HepG2 (cell line): ENCODE data around the gene SIT1. TPM values are rescaled to one million over a fixed set of nuclear protein-coding genes. Genes with fewer than 3 reads are reported as not detected.

ENCODE experiments used
- GFI1 ChIP-seq: sonication (generic); formaldehyde crosslinking; IDR thresholded peaks from 2 replicates; pipeline ENCODE4 v1.5.0; 2020; ENCODE audit warnings: missing genetic modification reagents, mild to moderate bottlenecking, borderline replicate concordance
- HDAC6 ChIP-seq: fragments of 200-600 bp; sonication (generic); IDR thresholded peaks from 2 replicates; pipeline ENCODE4 v1.7.0; 2017; ENCODE audit warnings: mild to moderate bottlenecking, antibody characterized with exemption, low read length, low read depth
- HMGA1 ChIP-seq: sonication (generic); formaldehyde crosslinking; conservative IDR thresholded peaks from 2 replicates; pipeline ENCODE4 v1.4.0; 2020; ENCODE audit warnings: missing genetic modification reagents
- JARID2 ChIP-seq: sonication (generic); formaldehyde crosslinking; IDR thresholded peaks from 2 replicates; pipeline ENCODE4 v1.8.1; 2023; ENCODE audit warnings: missing genetic modification reagents, inconsistent platforms; ENCODE audit not compliant: insufficient replicate concordance
- KAT2B ChIP-seq: fragments of 150-350 bp; IDR thresholded peaks from 2 replicates; pipeline ENCODE4 v1.6.1; 2014; ENCODE audit warnings: low read depth, low read length, borderline replicate concordance
- MBNL3 ChIP-seq: fragments of 250-450 bp; sonication (Bioruptor Pico); conservative IDR thresholded peaks from 2 replicates; pipeline ENCODE4 v1.8.0; 2022; ENCODE audit warnings: mild to moderate bottlenecking, inconsistent platforms
- MED13 ChIP-seq: sonication (generic); formaldehyde crosslinking; IDR thresholded peaks from 2 replicates; pipeline ENCODE4 v1.5.0; 2020; ENCODE audit warnings: missing genetic modification reagents
- MYNN ChIP-seq: sonication (generic); formaldehyde crosslinking; IDR thresholded peaks from 2 replicates; pipeline ENCODE4 v1.4.0; 2020; ENCODE audit warnings: mild to moderate bottlenecking, low read depth, missing genetic modification reagents
- NCOR1 ChIP-seq: fragments of 200-600 bp; sonication (generic); IDR thresholded peaks from 2 replicates; pipeline ENCODE4 v1.7.0; 2017; ENCODE audit warnings: antibody characterized with exemption, low read length, borderline replicate concordance
- NFE2 ChIP-seq: sonication (generic); formaldehyde crosslinking; IDR thresholded peaks from 2 replicates; pipeline ENCODE4 v1.4.0; 2020; ENCODE audit warnings: missing genetic modification reagents
- NFE2L1 ChIP-seq: sonication (generic); formaldehyde crosslinking; IDR thresholded peaks from 2 replicates; pipeline ENCODE4 v1.4.0; 2020; ENCODE audit warnings: missing genetic modification reagents, mild to moderate bottlenecking, borderline replicate concordance
- NFKBIZ ChIP-seq: IDR thresholded peaks from 2 replicates; pipeline ENCODE4 v1.6.1; 2018; ENCODE audit warnings: missing genetic modification reagents, missing compliant biosample characterization
- PCBP1 ChIP-seq: fragments of 200-400 bp; formaldehyde crosslinking; IDR thresholded peaks from 2 replicates; pipeline ENCODE4 v1.6.1; 2017; ENCODE audit warnings: mild to moderate bottlenecking, low read depth, low read length, borderline replicate concordance
- PREB ChIP-seq: sonication (generic); formaldehyde crosslinking; IDR thresholded peaks from 2 replicates; pipeline ENCODE4 v1.4.0; 2020; ENCODE audit warnings: missing genetic modification reagents
- SNRNP70 ChIP-seq: fragments of 200-400 bp; formaldehyde crosslinking; IDR thresholded peaks from 2 replicates; pipeline ENCODE4 v1.6.1; 2017; ENCODE audit warnings: mild to moderate bottlenecking, low read depth, low read length, moderate library complexity
- SP4 ChIP-seq: sonication (generic); formaldehyde crosslinking; IDR thresholded peaks from 2 replicates; pipeline ENCODE4 v1.8.1; 2023; ENCODE audit warnings: mild to moderate bottlenecking, missing genetic modification reagents
- ZBED4 ChIP-seq: sonication (generic); formaldehyde crosslinking; IDR thresholded peaks from 2 replicates; pipeline ENCODE4 v1.4.0; 2020; ENCODE audit warnings: missing genetic modification reagents, borderline replicate concordance
- ZBTB49 ChIP-seq: sonication (generic); formaldehyde crosslinking; IDR thresholded peaks from 2 replicates; pipeline ENCODE4 v1.4.0; 2020; ENCODE audit warnings: missing genetic modification reagents, borderline replicate concordance
- ZNF317 ChIP-seq: sonication (generic); formaldehyde crosslinking; IDR thresholded peaks from 2 replicates; pipeline ENCODE4 v1.5.0; 2020; ENCODE audit warnings: mild to moderate bottlenecking, missing genetic modification reagents
- ZNF790 ChIP-seq: sonication (generic); formaldehyde crosslinking; IDR thresholded peaks from 2 replicates; pipeline ENCODE4 v1.8.0; 2022; ENCODE audit warnings: missing genetic modification reagents, mild to moderate bottlenecking, borderline replicate concordance
- polyA plus RNA-seq, 8 experiments: library from polyadenylated mRNA; depleted of rRNA in 3 of 8; stranded (reverse) in 7 of 8; unstranded in 1 of 8; fragments of >200 nt; fragmentation: Illumina TruSeq in 4 of 8; extraction: Trizol in 4 of 8; gene quantifications; 2 replicates each; pipeline versions ENCODE4 v1.2.1 to v1.2.3, GENCODE V29; 2011 to 2016; ENCODE audit warnings: low read depth in 4 of 8, missing spikeins in 1 of 8, mixed read lengths in 1 of 8; ENCODE audit not compliant: insufficient read depth in 1 of 8
- total RNA-seq, 5 experiments: library from RNA; depleted of rRNA; stranded (reverse); fragments of >200 nt; fragmentation: Illumina TruSeq; extraction: Trizol; gene quantifications; 2 replicates each; pipeline ENCODE4 v1.2.3, GENCODE V29; 2016; ENCODE audit warnings: low read depth in 1 of 5
- TF ChIP-seq, protein P1 (sequence below): sonication (generic); formaldehyde crosslinking; IDR thresholded peaks from 2 replicates; pipeline ENCODE4 v1.5.0; 2020; ENCODE audit warnings: missing genetic modification reagents, mild to moderate bottlenecking, borderline replicate concordance

The SIT1 gene
- total and polyA plus RNA-seq, 2 of the 13 experiments (the other 11 are each of a cell fraction or from before 2014, with no cell fraction given) = 0.09 to 6.7 TPM

DNA sequence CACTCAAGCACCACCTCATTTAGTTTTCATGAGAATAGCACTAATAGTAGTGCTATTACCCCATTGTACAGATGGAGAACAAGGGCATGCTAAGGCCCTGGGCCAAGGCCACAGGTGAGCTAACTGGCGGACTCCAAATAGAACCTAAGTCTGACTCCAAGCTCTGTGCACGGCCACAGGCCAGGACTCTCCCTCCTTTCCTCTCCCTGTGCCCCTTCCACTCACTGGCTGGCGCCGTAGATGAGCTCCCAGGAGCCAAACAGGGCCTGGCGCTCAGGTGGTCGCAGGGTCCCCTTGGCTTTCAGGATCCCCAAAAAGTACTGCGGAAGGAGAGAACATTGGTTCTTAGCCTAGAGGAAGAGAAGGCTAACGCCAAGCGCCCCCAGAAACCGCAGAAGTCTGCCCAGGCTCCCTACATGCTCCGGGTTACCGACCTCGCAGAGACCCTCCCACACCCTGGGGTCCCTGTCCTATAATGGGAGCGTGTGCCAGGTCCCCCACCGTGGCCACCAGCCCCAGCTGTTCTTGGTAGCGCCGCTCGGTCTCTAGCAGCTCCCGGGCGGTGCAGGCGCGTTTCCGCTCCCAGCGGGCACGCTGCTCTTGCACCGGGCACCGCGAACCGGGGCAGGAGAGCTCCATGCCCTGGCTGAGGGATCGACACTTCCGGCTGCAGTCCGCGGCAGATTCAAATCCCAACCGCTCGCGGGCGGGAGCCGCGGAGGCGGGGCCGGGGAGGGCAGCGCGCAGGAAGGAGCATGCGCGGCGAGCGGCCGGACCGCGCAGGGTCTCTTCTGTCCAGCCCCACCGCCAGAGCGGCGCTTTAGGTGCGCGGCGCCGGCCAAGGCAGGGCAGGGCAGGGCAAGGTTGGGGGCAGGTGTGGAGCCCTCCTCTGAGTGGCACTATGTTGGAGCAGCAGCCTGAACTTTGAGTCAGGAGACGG, 14.1 kb upstream of the SIT1 start, which contains the start of gene ARHGEF39 (continued):
- TF ChIP-seq ZBTB49 (CRISPR knock-in tag) (no peak), KAT2B (no peak), HMGA1 (CRISPR knock-in tag) (no peak), NCOR1 (no peak), ZNF790 (CRISPR knock-in tag) (no peak), GFI1 (CRISPR knock-in tag) (no peak), NFE2 (CRISPR knock-in tag) (no peak), MYNN (no peak), SNRNP70 (no peak), NFKBIZ (CRISPR knock-in tag) (peak; percentile 54; the same call in 1 of the 2 replicates), PREB (CRISPR knock-in tag) (no peak), NFE2L1 (CRISPR knock-in tag) (no peak), MED13 (0 out of 2 replicates have a peak, but pooled peaks have one; percentile 62), MBNL3 (no peak), ZNF317 (no peak), PCBP1 (0 out of 2 replicates have a peak, but pooled peaks have one; percentile 39), SP4 (CRISPR knock-in tag) (peak; percentile 83), ZBED4 (CRISPR knock-in tag) (peak; percentile 52; the same call in 1 of the 2 replicates), HDAC6 (no peak), JARID2 (CRISPR knock-in tag) (no peak)
- TF ChIP-seq, protein P1, sequence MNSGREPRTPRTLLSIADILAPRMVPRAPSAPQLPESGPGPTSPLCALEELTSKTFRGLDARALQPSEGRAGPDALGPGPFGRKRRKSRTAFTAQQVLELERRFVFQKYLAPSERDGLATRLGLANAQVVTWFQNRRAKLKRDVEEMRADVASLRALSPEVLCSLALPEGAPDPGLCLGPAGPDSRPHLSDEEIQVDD (CRISPR knock-in tag) = 0 out of 2 replicates have a peak, but pooled peaks have one; percentile 29
